ENCODE results near the gene PRKCD.

PRKCD gene

GRCh38 chr3:53221827-53222182, 60.8 kb downstream of the PRKCD start:
- DNase-seq = no peak

- no peak for DNase-seq
Observed at GRCh38 chr3:53222183-53222901, 61.3 kb downstream of the PRKCD start.

- no peak for DNase-seq
Observed at GRCh38 chr3:53223025-53223424, 62.0 kb downstream of the PRKCD start.

- DNase-seq = no peak
Observed at GRCh38 chr3:53223541-53223966, 62.5 kb downstream of the PRKCD start.

- no peak for DNase-seq
Observed at GRCh38 chr3:53224026-53224425, 63.0 kb downstream of the PRKCD start.

- no peak for DNase-seq
Observed at GRCh38 chr3:53224536-53224935, 63.5 kb downstream of the PRKCD start.

- no peak for DNase-seq
Observed at GRCh38 chr3:53225181-53225580, 64.2 kb downstream of the PRKCD start.

- no peak for DNase-seq
Observed at GRCh38 chr3:53225651-53226050, 64.6 kb downstream of the PRKCD start.

GRCh38 chr3:53226142-53226840, 65.3 kb downstream of the PRKCD start:
- no peak for DNase-seq

GRCh38 chr3:53226841-53227407, 65.9 kb downstream of the PRKCD start:
- DNase-seq = no peak

- no peak for DNase-seq
Observed at GRCh38 chr3:53227993-53228885, 67.2 kb downstream of the PRKCD start.

GRCh38 chr3:53229171-53229570, 68.2 kb downstream of the PRKCD start:
- no peak for DNase-seq

- DNase-seq = no peak
Observed at GRCh38 chr3:53229606-53230005, 68.6 kb downstream of the PRKCD start.

GRCh38 chr3:53230041-53230621, 69.1 kb downstream of the PRKCD start:
- DNase-seq = no peak

- no peak for DNase-seq
Observed at GRCh38 chr3:53230789-53231188, 69.8 kb downstream of the PRKCD start.

GRCh38 chr3:53231532-53232511, 70.8 kb downstream of the PRKCD start:
- DNase-seq = no peak

GRCh38 chr3:53232641-53233377, 71.8 kb downstream of the PRKCD start:
- DNase-seq = no peak

- no peak for DNase-seq
Observed at GRCh38 chr3:53234130-53234840, 73.3 kb downstream of the PRKCD start.

GRCh38 chr3:53234841-53235232, 73.8 kb downstream of the PRKCD start:
- DNase-seq = no peak

- DNase-seq = no peak
Observed at GRCh38 chr3:53235545-53235944, 74.5 kb downstream of the PRKCD start.

Data from GF-D8 (cell line).